Measurements from ENCODE around the gene TTC7B. TPM values are rescaled to one million over a fixed set of nuclear protein-coding genes. Genes with fewer than 3 reads are reported as not detected.

Gene TTC7B
- total RNA-seq, 1 donor from 2014 or later: 6.1 TPM

DNA sequence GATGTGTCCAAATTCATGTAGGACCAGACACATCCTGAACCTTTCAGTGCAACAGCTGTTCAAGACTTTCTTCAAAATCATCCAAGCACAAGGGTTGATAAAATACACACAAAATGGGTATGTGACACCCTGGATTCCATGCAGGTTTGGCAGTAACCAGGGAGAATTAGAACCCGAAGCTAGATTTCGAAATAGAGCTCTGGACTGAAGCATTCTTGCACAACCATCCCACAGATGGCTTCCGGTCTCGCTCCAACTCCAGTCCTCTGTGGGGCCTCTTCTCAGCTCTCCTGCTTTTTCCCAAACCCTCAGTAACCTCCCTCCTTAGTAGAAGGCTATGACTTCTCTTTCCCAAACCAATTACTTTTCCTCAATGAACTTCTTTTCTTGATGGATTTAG is 171.3 kb downstream of the TTC7B start:
- intact Hi-C loops (cut with micrococcal nuclease): no loop called here
- Mint-ChIP-seq H3K27me3 (ENCODE audit: low read depth) (peaks cover 4% of the 10 kb centered on the region), H3K36me3 (ENCODE audit: low read depth) (no peaks in the 10 kb centered on the region), H3K27ac (no peak overlapping the region), H3K9me3 (no peaks in the 10 kb centered on the region), H3K4me3 (ENCODE audit: low read depth) (no peak overlapping the region), H3K4me1 (ENCODE audit: low read depth) (no peaks in the 10 kb centered on the region)
- no peak for DNase-seq (ENCODE audit: low spot score)

DNA sequence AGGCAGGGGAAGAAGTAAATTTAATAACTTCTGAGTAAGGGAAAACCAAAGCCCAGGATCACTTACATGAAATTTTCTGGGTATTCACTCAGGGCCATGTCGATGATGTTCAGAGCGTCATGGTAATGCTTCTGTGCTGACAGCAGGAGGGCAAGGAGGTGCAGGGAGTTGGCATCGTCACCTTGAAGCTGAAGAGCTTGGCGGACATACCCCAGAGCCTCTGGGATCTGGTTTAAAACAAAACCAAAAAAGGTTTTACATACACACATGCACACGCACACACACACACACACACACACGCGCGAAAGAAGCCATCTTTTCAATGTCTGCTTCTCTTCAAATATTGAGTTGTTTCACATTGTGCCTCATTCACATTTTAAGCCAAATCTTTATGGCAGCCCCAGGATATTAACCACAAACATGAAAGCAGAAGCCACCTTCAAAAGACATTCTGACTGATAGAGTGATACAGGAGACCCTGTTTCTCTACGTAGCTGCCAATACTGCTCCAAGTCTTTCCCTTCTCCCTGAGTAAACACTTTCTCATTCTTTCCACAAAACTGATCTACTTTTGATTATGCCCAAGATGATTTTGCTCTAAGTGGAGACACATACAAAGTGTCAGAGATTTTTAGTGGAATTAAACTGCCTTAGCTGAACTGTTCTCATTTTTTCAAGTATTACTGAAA is 172.1 kb downstream of the TTC7B start:
- Mint-ChIP-seq H3K9me3 (no peaks in the 10 kb centered on the region), H3K4me1 (ENCODE audit: low read depth) (no peaks in the 10 kb centered on the region), H3K4me3 (ENCODE audit: low read depth) (no peak overlapping the region), H3K27ac (no peak overlapping the region), H3K27me3 (ENCODE audit: low read depth) (peaks cover 2% of the 10 kb centered on the region), H3K36me3 (ENCODE audit: low read depth) (no peaks in the 10 kb centered on the region)
- no peak for DNase-seq (ENCODE audit: low spot score)
- intact Hi-C loops (cut with micrococcal nuclease): no loop called here

DNA sequence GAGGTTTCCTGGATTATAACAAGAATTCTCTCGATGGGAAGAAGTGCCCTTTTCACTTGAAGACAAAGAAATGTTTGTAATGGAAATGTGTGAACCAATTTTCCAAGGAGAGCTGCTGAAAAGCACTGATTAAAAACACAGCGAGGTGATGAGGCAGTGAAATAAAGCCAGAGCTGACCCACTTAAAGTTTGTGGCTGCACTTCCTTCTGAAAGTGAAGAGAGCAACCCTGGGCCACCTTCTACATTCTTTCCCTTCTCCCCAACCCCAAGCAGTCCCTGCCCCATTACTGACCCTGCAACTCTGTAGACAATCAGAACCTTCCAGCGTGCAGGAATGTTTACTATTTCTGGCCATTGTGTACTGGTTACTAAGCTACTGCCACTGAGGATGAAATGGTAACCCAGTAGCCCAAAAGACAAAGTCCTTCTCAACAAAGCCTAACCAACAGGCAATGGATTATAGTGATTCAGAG is 173.9 kb downstream of the TTC7B start:
- no peak overlapping the region for H3K4me3 Mint-ChIP-seq (ENCODE audit: low read depth)
- no peaks in the 10 kb centered on the region for H3K9me3 Mint-ChIP-seq
- H3K27me3 Mint-ChIP-seq (ENCODE audit: low read depth): peaks cover 2% of the 10 kb centered on the region
- intact Hi-C loops (cut with micrococcal nuclease): no loop called here
- H3K27ac Mint-ChIP-seq: no peak overlapping the region
- H3K4me1 Mint-ChIP-seq (ENCODE audit: low read depth): no peaks in the 10 kb centered on the region
- H3K36me3 Mint-ChIP-seq (ENCODE audit: low read depth): no peaks in the 10 kb centered on the region
- no peak for DNase-seq (ENCODE audit: low spot score)

DNA sequence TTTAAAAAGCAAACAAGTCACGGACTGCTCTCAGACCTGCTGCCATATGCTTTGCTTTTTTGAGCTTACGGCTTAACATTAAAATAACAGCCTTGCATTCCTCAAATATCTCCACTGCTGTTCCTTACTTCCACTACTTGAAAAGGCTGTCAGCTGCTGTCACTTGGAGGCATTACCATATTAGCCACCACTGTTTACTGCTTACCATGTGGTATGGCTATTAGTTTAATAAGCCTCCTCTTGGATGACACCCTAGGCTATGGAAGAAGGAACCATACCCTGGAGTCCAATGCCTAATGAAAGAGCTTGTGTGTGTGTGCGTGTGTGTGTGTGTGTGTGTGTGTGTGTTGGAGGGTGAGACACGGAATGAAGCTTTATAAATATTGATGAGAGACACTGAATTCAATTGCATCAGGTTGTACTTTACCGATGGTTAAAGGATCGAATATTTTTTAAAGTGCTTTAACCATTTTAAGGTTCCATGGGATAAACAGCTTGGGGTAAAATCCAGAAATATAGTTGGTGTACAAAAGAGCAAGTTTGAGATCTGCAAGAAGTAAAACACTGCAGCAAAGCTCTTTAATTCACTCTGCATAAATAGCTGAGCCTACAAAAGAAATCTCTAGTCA is 174.5 kb downstream of the TTC7B start:
- H3K4me3 Mint-ChIP-seq (ENCODE audit: low read depth): no peak overlapping the region
- intact Hi-C loops (cut with micrococcal nuclease): no loop called here
- H3K36me3 Mint-ChIP-seq (ENCODE audit: low read depth): no peaks in the 10 kb centered on the region
- no peaks in the 10 kb centered on the region for H3K9me3 Mint-ChIP-seq
- peaks cover 2% of the 10 kb centered on the region for H3K27me3 Mint-ChIP-seq (ENCODE audit: low read depth)
- H3K27ac Mint-ChIP-seq: no peak overlapping the region
- no peaks in the 10 kb centered on the region for H3K4me1 Mint-ChIP-seq (ENCODE audit: low read depth)
- no peak for DNase-seq (ENCODE audit: low spot score)

DNA sequence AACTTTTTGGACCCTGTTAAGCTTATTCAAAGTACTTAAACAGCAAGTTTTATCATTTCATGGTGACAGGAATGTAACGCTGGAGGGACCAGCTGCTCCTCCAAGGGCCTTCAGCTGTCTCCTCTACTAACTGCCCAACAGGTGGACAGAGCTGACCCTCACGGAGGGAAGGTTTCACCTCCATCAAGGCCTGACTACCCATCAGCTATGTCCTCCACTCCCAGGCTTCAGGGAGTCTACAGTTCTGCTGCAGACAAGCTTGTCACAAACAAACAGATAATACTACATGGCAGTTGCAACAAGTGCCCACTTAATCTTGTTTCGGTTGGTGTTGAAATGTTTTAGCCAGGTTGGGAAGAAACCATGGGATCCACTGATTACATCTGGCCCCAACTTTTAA is 175.1 kb downstream of the TTC7B start:
- no peak for DNase-seq (ENCODE audit: low spot score)
- Mint-ChIP-seq H3K4me3 (ENCODE audit: low read depth) (no peak overlapping the region), H3K9me3 (no peaks in the 10 kb centered on the region), H3K4me1 (ENCODE audit: low read depth) (no peaks in the 10 kb centered on the region), H3K36me3 (ENCODE audit: low read depth) (no peaks in the 10 kb centered on the region), H3K27ac (no peak overlapping the region), H3K27me3 (ENCODE audit: low read depth) (peaks cover 2% of the 10 kb centered on the region)
- intact Hi-C loops (cut with micrococcal nuclease): no loop called here

DNA sequence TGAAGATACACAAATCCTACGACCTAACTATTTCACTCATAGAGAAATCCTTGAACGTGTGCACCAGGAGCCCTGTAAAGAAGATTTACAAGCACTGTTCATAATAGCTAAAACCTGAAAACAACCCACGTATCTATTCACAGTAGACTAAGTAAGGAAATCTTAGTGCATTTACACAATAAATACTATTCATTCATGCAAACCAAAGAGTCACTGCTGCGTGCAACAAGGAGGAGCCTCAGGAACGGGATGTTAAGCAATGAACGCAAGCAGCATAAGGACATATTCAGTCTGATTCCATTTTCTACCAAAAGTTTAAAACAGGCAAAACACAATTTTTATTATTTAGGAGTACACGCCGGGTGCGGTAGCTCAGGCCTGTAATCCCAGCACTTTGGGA is 176.6 kb downstream of the TTC7B start:
- H3K36me3 Mint-ChIP-seq (ENCODE audit: low read depth): no peaks in the 10 kb centered on the region
- H3K27me3 Mint-ChIP-seq (ENCODE audit: low read depth): peaks cover 2% of the 10 kb centered on the region
- H3K27ac Mint-ChIP-seq: no peak overlapping the region
- intact Hi-C loops (cut with micrococcal nuclease): no loop called here
- no peaks in the 10 kb centered on the region for H3K9me3 Mint-ChIP-seq
- H3K4me1 Mint-ChIP-seq (ENCODE audit: low read depth): no peaks in the 10 kb centered on the region
- H3K4me3 Mint-ChIP-seq (ENCODE audit: low read depth): no peak overlapping the region
- no peak for DNase-seq (ENCODE audit: low spot score)

DNA sequence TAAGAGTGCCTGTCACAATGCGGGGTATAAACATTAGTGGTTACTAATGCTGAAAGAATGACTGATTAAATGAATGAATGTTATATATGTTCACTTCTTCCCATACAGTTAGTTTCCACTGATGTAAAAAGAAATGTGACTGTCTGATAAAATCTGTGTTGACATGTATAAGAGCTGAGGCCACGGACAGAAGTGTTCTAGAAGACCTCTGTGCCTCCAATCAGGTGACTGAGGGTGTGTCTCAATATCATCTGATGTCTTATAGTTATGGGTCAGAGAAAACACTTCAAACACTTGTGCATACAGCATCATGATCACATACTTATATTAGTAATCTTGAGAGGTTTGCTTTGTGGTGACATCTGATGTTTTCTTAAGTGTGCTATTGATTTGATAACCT is 183.4 kb downstream of the TTC7B start:
- intact Hi-C loops (cut with micrococcal nuclease): loop anchor here (1.0 kb wide), 1 partner anchor 44 kb away; no protein-coding TSS in a partner anchor
- Mint-ChIP-seq H3K27me3 (ENCODE audit: low read depth) (no peaks in the 10 kb centered on the region), H3K9me3 (no peaks in the 10 kb centered on the region), H3K27ac (no peak overlapping the region), H3K36me3 (ENCODE audit: low read depth) (no peaks in the 10 kb centered on the region), H3K4me1 (ENCODE audit: low read depth) (peaks cover 13% of the 10 kb centered on the region), H3K4me3 (ENCODE audit: low read depth) (no peak overlapping the region)
- no peak for DNase-seq (ENCODE audit: low spot score)

DNA sequence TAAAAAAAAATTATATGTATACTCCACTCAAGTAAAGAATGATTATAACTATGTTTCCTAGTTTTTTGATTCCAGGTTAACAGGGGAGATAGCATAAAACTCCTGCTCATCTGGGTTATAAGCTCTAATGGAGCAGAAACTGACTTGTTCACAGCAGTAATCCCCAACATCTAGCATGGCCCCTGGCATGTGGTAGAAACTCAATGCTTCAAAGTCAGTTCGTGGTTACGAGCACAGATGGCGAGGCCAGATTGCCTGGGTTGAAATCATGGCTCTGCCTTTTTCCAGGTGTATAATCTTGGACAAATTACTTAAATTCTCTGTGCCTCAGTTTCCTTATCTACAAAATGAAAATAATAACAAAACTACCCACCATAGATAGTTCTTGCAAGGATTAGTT is 183.8 kb downstream of the TTC7B start:
- H3K4me3 Mint-ChIP-seq (ENCODE audit: low read depth): no peak overlapping the region
- no peaks in the 10 kb centered on the region for H3K36me3 Mint-ChIP-seq (ENCODE audit: low read depth)
- no peaks in the 10 kb centered on the region for H3K27me3 Mint-ChIP-seq (ENCODE audit: low read depth)
- no peak overlapping the region for H3K27ac Mint-ChIP-seq
- peaks cover 13% of the 10 kb centered on the region for H3K4me1 Mint-ChIP-seq (ENCODE audit: low read depth)
- DNase-seq (ENCODE audit: low spot score): no peak
- intact Hi-C loops (cut with micrococcal nuclease): loop anchor here (1.0 kb wide), 1 partner anchor 45 kb away; no protein-coding TSS in a partner anchor
- H3K9me3 Mint-ChIP-seq: no peaks in the 10 kb centered on the region

DNA sequence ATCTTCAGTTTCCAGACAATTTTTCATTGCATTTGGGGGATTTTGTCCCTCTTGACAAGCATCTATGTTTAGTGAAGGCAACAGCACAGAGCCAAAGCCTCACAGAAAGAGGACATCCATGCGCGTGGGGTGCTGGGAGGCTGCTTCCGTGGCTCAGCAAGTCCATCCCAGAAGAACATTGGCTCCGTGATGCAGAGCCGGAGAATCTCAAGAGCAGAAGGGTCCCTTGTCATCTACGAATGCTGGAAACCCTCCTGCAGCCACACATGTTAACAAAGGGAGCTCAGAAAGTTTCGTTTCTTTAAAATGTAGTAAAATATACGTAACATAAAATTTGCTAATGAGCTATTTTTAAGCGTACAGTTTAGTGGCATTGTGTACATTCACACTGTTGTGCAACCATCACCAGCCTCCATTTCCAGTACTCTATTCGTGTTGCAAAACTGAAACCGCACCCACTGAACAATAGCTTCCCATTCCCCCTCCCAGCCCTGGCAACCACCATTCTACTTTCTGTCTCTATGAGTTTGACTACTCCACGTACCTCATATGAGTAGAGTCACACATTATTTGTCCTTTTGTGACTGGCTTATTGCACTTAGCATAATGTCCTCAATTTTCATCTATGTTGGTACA is 185.9 kb downstream of the TTC7B start:
- H3K9me3 Mint-ChIP-seq: no peaks in the 10 kb centered on the region
- no peak for DNase-seq (ENCODE audit: low spot score)

DNA sequence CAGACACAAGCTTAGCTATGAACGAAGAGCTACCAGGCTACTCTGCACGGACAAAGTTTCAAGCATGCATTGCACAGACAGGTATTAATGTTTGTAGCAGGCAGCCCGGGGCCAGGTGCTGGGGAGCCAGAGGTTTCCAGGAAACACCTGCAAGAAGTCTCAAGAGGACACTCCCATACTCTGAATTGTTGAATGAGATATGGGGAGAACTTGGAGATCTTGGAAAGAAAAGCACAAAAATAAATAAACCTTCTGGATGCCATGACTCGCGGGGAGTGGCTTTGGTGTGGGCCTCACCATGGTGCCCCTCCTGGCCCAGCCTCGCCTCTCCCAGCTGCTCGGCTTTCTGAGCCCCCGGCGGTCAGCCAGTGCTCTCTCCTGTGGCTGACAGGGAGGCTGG is 186.8 kb downstream of the TTC7B start:
- DNase-seq (ENCODE audit: low spot score): no peak
- no peak overlapping the region for H3K27ac Mint-ChIP-seq
- no peaks in the 10 kb centered on the region for H3K9me3 Mint-ChIP-seq
- intact Hi-C loops (cut with micrococcal nuclease): no loop called here
- no peaks in the 10 kb centered on the region for H3K27me3 Mint-ChIP-seq (ENCODE audit: low read depth)
- no peaks in the 10 kb centered on the region for H3K36me3 Mint-ChIP-seq (ENCODE audit: low read depth)
- H3K4me3 Mint-ChIP-seq (ENCODE audit: low read depth): no peak overlapping the region
- H3K4me1 Mint-ChIP-seq (ENCODE audit: low read depth): peaks cover 13% of the 10 kb centered on the region

More for the DNA sequence above, 185.9 kb downstream of the TTC7B start:
- no peaks in the 10 kb centered on the region for H3K27me3 Mint-ChIP-seq (ENCODE audit: low read depth)
- intact Hi-C loops (cut with micrococcal nuclease): no loop called here
- H3K4me3 Mint-ChIP-seq (ENCODE audit: low read depth): no peak overlapping the region
- H3K36me3 Mint-ChIP-seq (ENCODE audit: low read depth): no peaks in the 10 kb centered on the region
- H3K4me1 Mint-ChIP-seq (ENCODE audit: low read depth): peaks cover 13% of the 10 kb centered on the region
- no peak overlapping the region for H3K27ac Mint-ChIP-seq

DNA sequence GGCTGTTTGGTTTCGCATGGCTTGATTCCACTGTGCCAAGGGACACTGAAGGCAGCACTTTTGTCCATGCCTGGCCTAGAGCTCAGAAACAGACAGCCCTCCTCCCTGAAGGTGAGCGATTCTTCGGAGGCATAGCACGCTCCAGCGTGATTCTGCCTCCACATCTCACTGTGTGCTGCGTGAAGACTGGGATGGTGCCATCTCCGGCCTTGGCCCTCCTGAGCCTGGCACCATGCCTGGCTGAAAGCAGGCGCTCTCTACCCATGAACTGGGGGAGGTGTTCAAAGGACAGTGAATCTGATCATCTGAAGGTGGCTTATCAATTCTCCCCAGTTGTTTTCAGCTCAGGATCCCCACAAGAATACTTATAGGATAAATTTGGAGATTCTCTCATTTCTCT is 187.4 kb downstream of the TTC7B start:
- intact Hi-C loops (cut with micrococcal nuclease): no loop called here
- H3K36me3 Mint-ChIP-seq (ENCODE audit: low read depth): no peaks in the 10 kb centered on the region
- H3K27me3 Mint-ChIP-seq (ENCODE audit: low read depth): no peaks in the 10 kb centered on the region
- H3K9me3 Mint-ChIP-seq: no peaks in the 10 kb centered on the region
- peaks cover 13% of the 10 kb centered on the region for H3K4me1 Mint-ChIP-seq (ENCODE audit: low read depth)
- no peak for DNase-seq (ENCODE audit: low spot score)
- no peak overlapping the region for H3K27ac Mint-ChIP-seq
- H3K4me3 Mint-ChIP-seq (ENCODE audit: low read depth): no peak overlapping the region

DNA sequence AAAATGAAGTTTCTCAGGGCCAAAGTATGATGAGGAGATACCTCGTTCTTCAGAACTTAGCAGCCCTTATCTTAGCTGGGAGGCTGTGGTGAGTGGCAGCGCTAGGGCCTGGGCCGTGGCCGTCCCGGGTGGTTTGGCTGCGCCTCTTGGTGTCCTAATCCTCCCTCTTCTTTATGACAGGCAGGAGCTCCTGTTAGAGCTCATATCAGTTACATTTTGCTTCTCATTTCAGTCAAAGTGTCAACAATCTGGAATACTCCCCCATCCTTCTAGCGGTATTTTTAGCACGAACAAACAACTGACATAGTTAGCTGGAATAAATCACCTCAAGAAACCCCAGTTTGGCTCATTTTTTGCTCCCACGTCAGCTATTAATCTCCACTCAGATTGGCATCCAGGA is 188.8 kb downstream of the TTC7B start:
- no peaks in the 10 kb centered on the region for H3K9me3 Mint-ChIP-seq
- H3K27ac Mint-ChIP-seq: no peak overlapping the region
- intact Hi-C loops (cut with micrococcal nuclease): no loop called here
- H3K4me3 Mint-ChIP-seq (ENCODE audit: low read depth): no peak overlapping the region
- H3K27me3 Mint-ChIP-seq (ENCODE audit: low read depth): no peaks in the 10 kb centered on the region
- DNase-seq (ENCODE audit: low spot score): no peak
- H3K36me3 Mint-ChIP-seq (ENCODE audit: low read depth): no peaks in the 10 kb centered on the region
- peaks cover 6% of the 10 kb centered on the region for H3K4me1 Mint-ChIP-seq (ENCODE audit: low read depth)

DNA sequence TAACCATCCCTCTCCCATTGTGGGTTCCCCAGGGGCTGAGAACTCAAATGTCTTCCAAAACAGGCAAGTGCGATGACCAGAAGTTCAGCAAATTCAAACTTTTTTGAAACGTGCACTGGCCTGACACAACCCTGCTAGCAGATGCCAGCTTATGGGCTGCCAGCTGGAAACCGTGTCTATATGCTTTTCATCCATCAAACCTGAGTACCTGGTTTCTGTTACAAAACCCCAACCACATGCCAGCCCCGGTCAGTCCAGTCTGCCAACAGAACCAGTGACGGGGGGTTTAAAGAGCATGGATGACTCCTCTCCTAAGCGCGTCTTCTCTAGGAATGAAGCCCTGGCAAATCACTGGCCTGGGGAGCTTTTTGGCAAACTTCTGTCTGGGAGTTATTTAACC is 189.7 kb downstream of the TTC7B start:
- no peaks in the 10 kb centered on the region for H3K4me1 Mint-ChIP-seq (ENCODE audit: low read depth)
- no peaks in the 10 kb centered on the region for H3K36me3 Mint-ChIP-seq (ENCODE audit: low read depth)
- no peaks in the 10 kb centered on the region for H3K27me3 Mint-ChIP-seq (ENCODE audit: low read depth)
- H3K4me3 Mint-ChIP-seq (ENCODE audit: low read depth): no peak overlapping the region
- no peak for DNase-seq (ENCODE audit: low spot score)
- H3K27ac Mint-ChIP-seq: no peak overlapping the region
- intact Hi-C loops (cut with micrococcal nuclease): no loop called here
- no peaks in the 10 kb centered on the region for H3K9me3 Mint-ChIP-seq
